ENCODE measurements around the gene HEMGN.

HEMGN gene

DNA sequence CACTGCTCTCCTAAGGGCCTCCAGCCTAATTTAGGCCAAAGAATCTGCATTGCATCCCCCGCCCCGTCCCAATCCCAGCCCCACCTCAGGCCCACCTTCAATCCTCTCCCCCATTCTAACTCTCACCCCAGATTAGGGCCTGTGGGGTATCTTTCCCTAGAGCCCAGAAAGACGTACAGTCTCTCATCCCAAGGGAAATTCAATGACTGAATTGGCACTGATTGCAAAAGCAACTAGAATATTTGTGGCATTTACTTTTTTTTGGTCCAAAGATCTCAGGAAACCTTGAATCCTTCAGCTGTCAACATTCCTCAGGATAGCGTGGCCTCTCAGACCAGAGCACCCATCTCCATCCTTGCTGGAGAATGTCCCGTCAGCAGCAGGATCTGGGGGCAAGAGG, 46.2 kb downstream of the HEMGN start:
- DNase-seq: no peak

- DNase-seq: no peak
These were observed 47.8 kb downstream of the HEMGN start for GRCh38 chr9:97889941-97890887.

DNA sequence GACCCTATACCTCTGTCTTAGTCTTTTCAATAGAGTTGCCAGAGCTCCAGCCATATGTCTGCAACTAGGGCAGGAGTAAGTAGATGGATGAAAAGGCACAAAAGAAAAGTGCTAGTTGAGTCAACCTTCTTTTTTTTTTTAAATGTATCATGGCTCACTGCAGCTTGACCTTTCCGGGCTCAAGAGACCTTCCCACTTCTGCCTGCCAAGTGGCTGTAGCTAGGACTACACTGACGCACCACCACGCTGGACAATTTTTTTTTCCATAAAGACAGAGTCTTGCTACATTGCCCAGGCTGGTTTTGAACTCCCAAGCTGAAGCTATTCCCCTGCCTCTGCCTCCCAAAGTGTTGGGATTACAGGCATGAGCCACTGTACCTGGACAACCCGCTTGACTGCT, 57.6 kb downstream of the HEMGN start:
- no peak for DNase-seq

Measured in NCI-H1092 (cell line).